Vagina (tissue), 2 donors: ENCODE results near the gene RASGRP4. TPM values are rescaled to one million over a fixed set of nuclear protein-coding genes. Genes with fewer than 3 reads are reported as not detected.

Source experiments
- DNase-seq, 2 donors: peaks; one replicate each; pipeline ENCODE4 v3.0.0-alpha.2; 2017; ENCODE audit errors: extremely low spot score in 2 of 2
- H3K27ac ChIP-seq: fragments of 200-600 bp; sonication (generic); one replicate; pipeline ENCODE4 v1.5.1; 2019
- H3K27me3 ChIP-seq: fragments of 200-600 bp; sonication (generic); one replicate; pipeline ENCODE4 v1.5.1; 2019
- H3K36me3 ChIP-seq, 2 donors: fragments of 200-600 bp; sonication (generic); one replicate each; pipeline ENCODE4 v1.5.1; 2017 to 2019
- H3K4me1 ChIP-seq: fragments of 200-600 bp; sonication (generic); one replicate; pipeline ENCODE4 v1.5.1; 2019
- H3K4me3 ChIP-seq, 2 donors: fragments of 200-600 bp; sonication (generic); 1 replicate in 1 of 2; 2 replicates in 1 of 2; pipeline ENCODE4 v1.5.1; 2016 to 2019
- H3K9me3 ChIP-seq: fragments of 200-600 bp; sonication (generic); one replicate; pipeline ENCODE4 v1.5.1; 2019
- CTCF ChIP-seq, 3 experiments: fragments of 450-650 bp in 2 of 3; fragments of 200-600 bp in 1 of 3; sonication (generic) in 1 of 3; IDR thresholded peaks; one replicate each; pipeline ENCODE4 v1.5.1; 2017 to 2019; ENCODE audit warnings: antibody characterized with exemption in 3 of 3, mild to moderate bottlenecking in 2 of 3, moderate library complexity in 2 of 3
- POLR2A ChIP-seq, 2 donors: fragments of 450-650 bp; IDR thresholded peaks; one replicate each; pipeline ENCODE4 v1.6.1; 2017; ENCODE audit warnings: antibody characterized with exemption in 2 of 2, mild to moderate bottlenecking in 2 of 2, moderate library complexity in 2 of 2
- POLR2AphosphoS5 ChIP-seq, 2 donors: sonication (generic); formaldehyde crosslinking; IDR thresholded peaks; one replicate each; pipeline ENCODE4 v1.9.0; 2017; ENCODE audit warnings: antibody characterized with exemption in 2 of 2, mild to moderate bottlenecking in 2 of 2, low read depth in 1 of 2; ENCODE audit not compliant: insufficient read depth in 1 of 2
- intact Hi-C: fragments of 100-400 bp; cut with DNase I; formaldehyde crosslinking; loops from one replicate; pipeline ENCODE4 v1.15.1; 2023
- total RNA-seq: library from RNA; depleted of rRNA; stranded (reverse); fragments of >200 nt; gene quantifications from one replicate; pipeline ENCODE4 v1.2.3, GENCODE V29; 2016

The RASGRP4 gene
- total RNA-seq, 1 donor from 2014 or later, result 2.9 TPM

- H3K27me3 ChIP-seq, result no peaks in the 10 kb centered on the region
- H3K36me3 ChIP-seq, result no peaks in the 10 kb centered on the region
- intact Hi-C loops, result no loop called here
- H3K9me3 ChIP-seq, result no peaks in the 10 kb centered on the region
- no peak overlapping the region for H3K4me3 ChIP-seq
- no peak overlapping the region for H3K27ac ChIP-seq
- DNase-seq, result no peak
- TF ChIP-seq POLR2AphosphoS5 (IDR thresholded peaks at IDR 0.05; ENCODE audit: insufficient read depth in 1 of 2, low read depth in 1 of 2), result no peak
- no peak for TF ChIP-seq POLR2A (IDR thresholded peaks at IDR 0.05)
- TF ChIP-seq CTCF (IDR thresholded peaks at IDR 0.05), result no peak
- no peaks in the 10 kb centered on the region for H3K4me1 ChIP-seq
Observed at GRCh38 chr19:38469151-38469550, 43.1 kb upstream of the RASGRP4 start.

GRCh38 chr19:38467541-38468525 is 41.8 kb upstream of the RASGRP4 start:
- intact Hi-C loops, result no loop called here
- H3K4me1 ChIP-seq, result no peaks in the 10 kb centered on the region
- H3K4me3 ChIP-seq, result no peak overlapping the region
- no peak for TF ChIP-seq POLR2AphosphoS5 (IDR thresholded peaks at IDR 0.05; ENCODE audit: insufficient read depth in 1 of 2, low read depth in 1 of 2)
- TF ChIP-seq CTCF (IDR thresholded peaks at IDR 0.05), result no peak
- no peak for TF ChIP-seq POLR2A (IDR thresholded peaks at IDR 0.05)
- no peak for DNase-seq
- no peaks in the 10 kb centered on the region for H3K9me3 ChIP-seq
- no peak overlapping the region for H3K27ac ChIP-seq
- H3K27me3 ChIP-seq, result no peaks in the 10 kb centered on the region
- H3K36me3 ChIP-seq, result no peaks in the 10 kb centered on the region

- Histone ChIP-seq H3K27ac (no peak overlapping the region), H3K36me3 (no peaks in the 10 kb centered on the region), H3K4me3 (no peak overlapping the region), H3K4me1 (no peaks in the 10 kb centered on the region), H3K9me3 (no peaks in the 10 kb centered on the region), H3K27me3 (no peaks in the 10 kb centered on the region)
- intact Hi-C loops, result no loop called here
- TF ChIP-seq POLR2AphosphoS5 (IDR thresholded peaks at IDR 0.05; ENCODE audit: insufficient read depth in 1 of 2, low read depth in 1 of 2) (no peak), POLR2A (IDR thresholded peaks at IDR 0.05) (no peak)
- no peak for DNase-seq
Observed at GRCh38 chr19:38466050-38466449, 40.0 kb upstream of the RASGRP4 start.

- intact Hi-C loops, result no loop called here
- no peak for TF ChIP-seq POLR2A (IDR thresholded peaks at IDR 0.05)
- TF ChIP-seq CTCF (IDR thresholded peaks at IDR 0.05), result no peak
- TF ChIP-seq POLR2AphosphoS5 (IDR thresholded peaks at IDR 0.05; ENCODE audit: insufficient read depth in 1 of 2, low read depth in 1 of 2), result no peak
Observed at GRCh38 chr19:38464421-38465082, 38.5 kb upstream of the RASGRP4 start.

GRCh38 chr19:38463365-38463764 is 37.3 kb upstream of the RASGRP4 start:
- H3K9me3 ChIP-seq, result no peaks in the 10 kb centered on the region
- H3K27me3 ChIP-seq, result no peaks in the 10 kb centered on the region
- intact Hi-C loops, result no loop called here
- TF ChIP-seq POLR2A (IDR thresholded peaks at IDR 0.05) (no peak), POLR2AphosphoS5 (IDR thresholded peaks at IDR 0.05; ENCODE audit: insufficient read depth in 1 of 2, low read depth in 1 of 2) (no peak), CTCF (IDR thresholded peaks at IDR 0.05) (no peak)
- H3K4me1 ChIP-seq, result no peaks in the 10 kb centered on the region
- H3K27ac ChIP-seq, result no peak overlapping the region
- H3K4me3 ChIP-seq, result no peak overlapping the region
- no peaks in the 10 kb centered on the region for H3K36me3 ChIP-seq
- DNase-seq, result no peak

More at GRCh38 chr19:38464421-38465082, 38.5 kb upstream of the RASGRP4 start:
- H3K4me3 ChIP-seq, result no peak overlapping the region
- no peaks in the 10 kb centered on the region for H3K4me1 ChIP-seq
- no peaks in the 10 kb centered on the region for H3K27me3 ChIP-seq
- no peak for DNase-seq
- H3K27ac ChIP-seq, result no peak overlapping the region
- H3K9me3 ChIP-seq, result no peaks in the 10 kb centered on the region
- H3K36me3 ChIP-seq, result no peaks in the 10 kb centered on the region
